Astrocyte (in vitro differentiated cells and primary cell): ENCODE data around the gene GSTP1. TPM values are rescaled to one million over a fixed set of nuclear protein-coding genes. Genes with fewer than 3 reads are reported as not detected.
"Not testable (repeated sequence)": the region's sequence is repeated elsewhere in the genome, so short reads cannot be mapped to it uniquely, and the experiment has no call there.

Experiments
- DNase-seq: peaks from one replicate; pipeline ENCODE4 v3.0.0-alpha.2; 2010; ENCODE audit warnings: low read depth
- FAIRE-seq: peaks from 2 replicates; lab custom pipeline; 2011; peaks lifted over from hg19 to GRCh38; lab: Jason Lieb, UNC
- H2AFZ ChIP-seq: 2 replicates; pipeline ENCODE4 v1.6.0; 2012; ENCODE audit warnings: low read depth, low read length, inconsistent platforms
- H3K27ac ChIP-seq: 2 replicates; pipeline ENCODE4 v1.5.1; 2011; ENCODE audit warnings: low read depth, low read length, inconsistent platforms
- H3K27me3 ChIP-seq: 2 replicates; pipeline ENCODE4 v1.6.0; 2011; ENCODE audit warnings: low read length, inconsistent platforms; ENCODE audit not compliant: insufficient read depth
- H3K36me3 ChIP-seq: 2 replicates; pipeline ENCODE4 v1.5.1; 2011; ENCODE audit warnings: low read length, inconsistent platforms; ENCODE audit not compliant: insufficient read depth
- H3K4me1 ChIP-seq: 2 replicates; pipeline ENCODE4 v1.5.1; 2011; ENCODE audit warnings: low read length, inconsistent platforms; ENCODE audit not compliant: insufficient read depth
- H3K4me2 ChIP-seq: 2 replicates; pipeline ENCODE4 v1.6.0; 2012; ENCODE audit warnings: low read length, inconsistent platforms
- H3K4me3 ChIP-seq: 2 replicates; pipeline ENCODE4 v1.5.1; 2011; ENCODE audit warnings: low read depth, mild to moderate bottlenecking, low read length, inconsistent platforms; ENCODE audit not compliant: insufficient read depth
- H3K79me2 ChIP-seq: 2 replicates; pipeline ENCODE4 v1.6.0; 2012; ENCODE audit warnings: mild to moderate bottlenecking, low read length, inconsistent platforms; ENCODE audit not compliant: insufficient read depth
- H3K9ac ChIP-seq: 2 replicates; pipeline ENCODE4 v1.6.0; 2012; ENCODE audit warnings: mild to moderate bottlenecking, low read length, inconsistent platforms
- H3K9me3 ChIP-seq: 2 replicates; pipeline ENCODE4 v1.5.1; 2012; ENCODE audit warnings: low read depth, mild to moderate bottlenecking, low read length, inconsistent platforms; ENCODE audit not compliant: insufficient read depth
- H4K20me1 ChIP-seq: 2 replicates; pipeline ENCODE4 v1.6.0; 2012; ENCODE audit warnings: low read length, inconsistent platforms; ENCODE audit not compliant: insufficient read depth
- H3K27ac Mint-ChIP-seq: one replicate; pipeline ENCODE4 v1.8.0; 2021; ENCODE audit warnings: mild to moderate bottlenecking, mixed read lengths; ENCODE audit not compliant: unreplicated experiment
- H3K27me3 Mint-ChIP-seq: one replicate; pipeline ENCODE4 v1.8.0; 2021; ENCODE audit warnings: low read depth, mixed read lengths; ENCODE audit not compliant: unreplicated experiment
- H3K36me3 Mint-ChIP-seq: one replicate; pipeline ENCODE4 v1.8.0; 2021; ENCODE audit warnings: low read depth, mixed read lengths; ENCODE audit not compliant: unreplicated experiment
- H3K4me1 Mint-ChIP-seq: one replicate; pipeline ENCODE4 v1.8.0; 2021; ENCODE audit warnings: low read depth, mixed read lengths; ENCODE audit not compliant: unreplicated experiment
- H3K4me3 Mint-ChIP-seq: one replicate; pipeline ENCODE4 v1.8.0; 2021; ENCODE audit warnings: mild to moderate bottlenecking, moderate library complexity, mixed read lengths; ENCODE audit not compliant: unreplicated experiment
- H3K9me3 Mint-ChIP-seq: one replicate; pipeline ENCODE4 v1.8.0; 2021; ENCODE audit warnings: mild to moderate bottlenecking, mixed read lengths; ENCODE audit not compliant: unreplicated experiment
- EZH2 ChIP-seq: IDR thresholded peaks from 2 replicates; pipeline ENCODE4 v1.6.1; 2012; ENCODE audit warnings: mild to moderate bottlenecking, low read length, inconsistent platforms; ENCODE audit not compliant: insufficient read depth
- total RNA-seq: library from RNA; stranded (reverse); gene quantifications from 2 replicates; pipeline ENCODE4 v1.2.1, GENCODE V29; 2021
- TF ChIP-seq, protein P1 (sequence below): IDR thresholded peaks from 2 replicates; pipeline ENCODE4 v1.5.1; 2011; ENCODE audit warnings: low read depth, mild to moderate bottlenecking, inconsistent platforms, low read length, moderate library complexity; ENCODE audit not compliant: insufficient read depth

Gene GSTP1
- total RNA-seq, 1 donor from 2014 or later = 1,365 TPM

DNA sequence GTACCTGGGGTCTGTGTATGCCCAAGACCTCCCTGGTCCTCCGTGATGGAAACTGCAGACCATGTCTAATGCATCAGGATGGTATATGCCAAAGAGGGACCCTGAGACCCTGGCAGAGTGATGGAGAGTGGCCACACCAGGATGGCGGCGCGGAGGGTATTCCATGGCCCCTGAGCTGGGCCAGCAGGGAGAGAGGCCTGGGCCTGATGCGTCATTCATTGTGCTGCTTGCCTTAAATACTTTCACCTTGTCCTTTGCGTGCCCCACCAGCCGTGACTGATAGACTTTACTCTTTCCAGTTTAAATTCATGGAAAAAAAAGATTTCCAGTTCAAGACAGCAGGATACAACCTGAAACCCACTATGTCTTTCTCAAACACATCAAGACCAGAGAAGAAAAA lies 17.5 kb downstream of the GSTP1 start:
- Histone ChIP-seq H3K27ac (no peak overlapping the region), H3K9me3 (no peaks in the 10 kb centered on the region), H3K27me3 (peaks cover 5% of the 10 kb centered on the region), H2AFZ (no peak overlapping the region), H4K20me1 (no peaks in the 10 kb centered on the region), H3K4me2 (no peak overlapping the region), H3K36me3 (no peaks in the 10 kb centered on the region), H3K9ac (no peak overlapping the region), H3K79me2 (no peaks in the 10 kb centered on the region), H3K4me1 (no peaks in the 10 kb centered on the region), H3K4me3 (no peak overlapping the region)
- FAIRE-seq (no peak), DNase-seq (no peak)
- H3K36me3 Mint-ChIP-seq = no peaks in the 10 kb centered on the region
- no peaks in the 10 kb centered on the region for H3K4me1 Mint-ChIP-seq
- H3K27ac Mint-ChIP-seq = no peak overlapping the region
- no peaks in the 10 kb centered on the region for H3K9me3 Mint-ChIP-seq
- no peak for TF ChIP-seq EZH2
- TF ChIP-seq, protein P1, sequence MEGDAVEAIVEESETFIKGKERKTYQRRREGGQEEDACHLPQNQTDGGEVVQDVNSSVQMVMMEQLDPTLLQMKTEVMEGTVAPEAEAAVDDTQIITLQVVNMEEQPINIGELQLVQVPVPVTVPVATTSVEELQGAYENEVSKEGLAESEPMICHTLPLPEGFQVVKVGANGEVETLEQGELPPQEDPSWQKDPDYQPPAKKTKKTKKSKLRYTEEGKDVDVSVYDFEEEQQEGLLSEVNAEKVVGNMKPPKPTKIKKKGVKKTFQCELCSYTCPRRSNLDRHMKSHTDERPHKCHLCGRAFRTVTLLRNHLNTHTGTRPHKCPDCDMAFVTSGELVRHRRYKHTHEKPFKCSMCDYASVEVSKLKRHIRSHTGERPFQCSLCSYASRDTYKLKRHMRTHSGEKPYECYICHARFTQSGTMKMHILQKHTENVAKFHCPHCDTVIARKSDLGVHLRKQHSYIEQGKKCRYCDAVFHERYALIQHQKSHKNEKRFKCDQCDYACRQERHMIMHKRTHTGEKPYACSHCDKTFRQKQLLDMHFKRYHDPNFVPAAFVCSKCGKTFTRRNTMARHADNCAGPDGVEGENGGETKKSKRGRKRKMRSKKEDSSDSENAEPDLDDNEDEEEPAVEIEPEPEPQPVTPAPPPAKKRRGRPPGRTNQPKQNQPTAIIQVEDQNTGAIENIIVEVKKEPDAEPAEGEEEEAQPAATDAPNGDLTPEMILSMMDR = no peak
- H3K4me3 Mint-ChIP-seq = no peak overlapping the region
- peaks cover 2% of the 10 kb centered on the region for H3K27me3 Mint-ChIP-seq

DNA sequence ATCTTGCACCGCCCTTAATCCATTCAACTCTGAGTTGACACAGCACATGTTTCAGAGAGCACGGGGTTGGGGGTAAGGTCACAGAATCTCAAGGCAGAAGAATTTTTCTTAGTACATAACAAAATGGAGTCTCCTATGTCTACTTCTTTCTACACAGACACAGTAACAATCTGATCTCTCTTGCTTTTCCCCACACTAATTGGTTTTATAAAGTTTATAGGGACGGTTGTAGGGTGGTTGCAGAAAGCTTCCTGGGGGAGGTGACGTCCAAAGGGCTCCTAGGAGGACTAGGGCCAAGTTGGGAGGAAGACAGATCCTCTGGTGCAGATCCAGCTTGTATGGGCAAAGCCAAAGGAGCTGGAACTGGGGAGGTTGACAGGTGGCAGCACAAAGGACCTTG lies 20.5 kb downstream of the GSTP1 start:
- H3K27me3 ChIP-seq = not testable (repeated sequence)

DNA sequence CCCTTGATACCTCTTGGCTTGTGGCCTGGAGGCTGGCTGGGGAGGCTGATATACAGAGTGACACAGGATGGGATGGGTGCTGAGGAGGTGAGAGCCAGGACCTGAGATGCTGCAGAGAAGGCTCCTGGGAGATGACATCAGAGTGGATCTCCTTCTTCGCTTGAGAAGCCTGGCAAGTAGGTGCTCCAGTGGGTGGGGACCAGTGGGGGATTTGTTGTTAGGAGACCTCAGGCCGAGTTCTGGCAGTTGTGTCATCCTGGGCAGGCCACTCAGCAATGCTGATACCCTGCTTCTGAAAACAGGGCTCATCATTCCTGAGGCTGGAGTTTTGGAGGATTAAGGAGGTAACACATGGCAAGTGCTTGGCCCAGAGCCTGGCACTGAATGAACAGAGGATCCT lies 21.2 kb downstream of the GSTP1 start:
- H3K4me1 Mint-ChIP-seq = peaks cover 4% of the 10 kb centered on the region
- Histone ChIP-seq H3K27me3 (peaks cover 2% of the 10 kb centered on the region), H4K20me1 (no peaks in the 10 kb centered on the region), H3K4me3 (no peak overlapping the region), H3K4me2 (no peak overlapping the region), H3K9me3 (no peaks in the 10 kb centered on the region), H3K36me3 (peaks cover 4% of the 10 kb centered on the region), H3K79me2 (peaks cover 17% of the 10 kb centered on the region), H3K9ac (no peak overlapping the region), H3K4me1 (peaks cover 7% of the 10 kb centered on the region), H3K27ac (no peak overlapping the region), H2AFZ (no peak overlapping the region)
- H3K4me3 Mint-ChIP-seq = no peak overlapping the region
- TF ChIP-seq EZH2 = no peak
- TF ChIP-seq, protein P1 = no peak
- no peaks in the 10 kb centered on the region for H3K36me3 Mint-ChIP-seq
- no peaks in the 10 kb centered on the region for H3K9me3 Mint-ChIP-seq
- FAIRE-seq (no peak), DNase-seq (no peak)
- H3K27me3 Mint-ChIP-seq = peaks cover 2% of the 10 kb centered on the region
- H3K27ac Mint-ChIP-seq = no peak overlapping the region

More for the DNA sequence above, 20.5 kb downstream of the GSTP1 start:
- not testable (repeated sequence) for H4K20me1 ChIP-seq, H3K36me3 Mint-ChIP-seq, H3K27ac Mint-ChIP-seq, H3K9me3 Mint-ChIP-seq, H3K4me3 ChIP-seq, H3K4me2 ChIP-seq, H3K9me3 ChIP-seq, H3K27ac ChIP-seq, H3K36me3 ChIP-seq, H3K4me1 Mint-ChIP-seq, H3K4me3 Mint-ChIP-seq, H3K9ac ChIP-seq, H2AFZ ChIP-seq, FAIRE-seq, DNase-seq, H3K27me3 Mint-ChIP-seq, H3K4me1 ChIP-seq
- peaks cover 17% of the 10 kb centered on the region for H3K79me2 ChIP-seq
